Endometrium (tissue), 2 donors: ENCODE results near the gene FANCC.
"Not testable (repeated sequence)": the region's sequence is repeated elsewhere in the genome, so short reads cannot be mapped to it uniquely, and the experiment has no call there.

ENCODE experiments used
- FAIRE-seq: peaks from 2 replicates; lab custom pipeline; 2012; peaks lifted over from hg19 to GRCh38; lab: Jason Lieb, UNC
- donor health status: control.
- donor health status: control.

FANCC gene

GRCh38 chr9:95330720-95331404, 13.4 kb upstream of the FANCC start:
- FAIRE-seq = no peak

GRCh38 chr9:95329061-95329460, 11.6 kb upstream of the FANCC start:
- not testable (repeated sequence) for FAIRE-seq

- peak; percentile 76 for FAIRE-seq
These were observed 9.8 kb upstream of the FANCC start for GRCh38 chr9:95327239-95327865.

- FAIRE-seq = no peak
These were observed 7.7 kb upstream of the FANCC start for GRCh38 chr9:95325221-95325620.

DNA sequence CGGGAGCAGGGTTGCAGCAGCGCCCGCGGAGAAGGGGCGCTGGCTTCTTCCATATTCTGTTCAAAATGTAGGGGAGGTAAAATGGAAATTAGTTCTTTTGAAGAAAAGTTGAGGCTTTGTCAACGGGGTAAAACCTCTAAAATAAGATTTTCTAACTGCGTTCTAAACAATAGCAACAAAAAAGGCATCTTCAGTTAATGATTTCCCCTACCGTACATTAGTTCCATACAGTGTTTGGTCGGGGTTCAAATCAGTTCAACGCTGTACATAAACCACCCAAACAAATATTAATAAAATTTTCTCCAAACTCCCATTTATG, 343 bp upstream of the FANCC start:
- FAIRE-seq = no peak

- FAIRE-seq = no peak
These were observed 753 bp downstream of the FANCC start for GRCh38 chr9:95316794-95317118.

- no peak for FAIRE-seq
These were observed 1.2 kb downstream of the FANCC start for GRCh38 chr9:95316274-95316673.

- FAIRE-seq = no peak
These were observed 2.3 kb downstream of the FANCC start for GRCh38 chr9:95315108-95315746.

DNA sequence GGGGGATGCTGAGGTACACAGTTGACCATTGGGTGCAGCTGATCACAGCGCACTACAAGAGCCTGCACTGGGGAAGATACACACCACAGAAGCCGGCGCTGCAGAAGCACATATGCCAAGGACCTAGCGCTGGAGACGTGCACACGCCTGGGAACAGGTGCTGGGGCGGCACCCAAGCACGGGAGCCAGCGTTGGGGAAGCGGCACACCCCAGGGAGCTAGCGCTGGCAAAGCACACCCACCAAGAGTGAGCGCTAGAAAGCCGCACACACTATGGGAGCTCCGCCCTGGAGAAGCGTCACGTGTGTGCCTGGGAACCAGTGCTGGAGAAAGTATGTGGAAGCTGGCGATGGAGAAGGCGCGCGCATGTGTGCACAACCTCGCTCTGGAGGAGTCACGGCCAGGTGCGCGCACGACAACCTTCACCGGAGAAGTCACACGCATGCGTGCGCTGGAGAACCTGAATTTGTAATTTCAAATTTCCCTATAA, 4.5 kb downstream of the FANCC start:
- FAIRE-seq = no peak

- FAIRE-seq = no peak
These were observed 5.5 kb downstream of the FANCC start for GRCh38 chr9:95311961-95312360.

DNA sequence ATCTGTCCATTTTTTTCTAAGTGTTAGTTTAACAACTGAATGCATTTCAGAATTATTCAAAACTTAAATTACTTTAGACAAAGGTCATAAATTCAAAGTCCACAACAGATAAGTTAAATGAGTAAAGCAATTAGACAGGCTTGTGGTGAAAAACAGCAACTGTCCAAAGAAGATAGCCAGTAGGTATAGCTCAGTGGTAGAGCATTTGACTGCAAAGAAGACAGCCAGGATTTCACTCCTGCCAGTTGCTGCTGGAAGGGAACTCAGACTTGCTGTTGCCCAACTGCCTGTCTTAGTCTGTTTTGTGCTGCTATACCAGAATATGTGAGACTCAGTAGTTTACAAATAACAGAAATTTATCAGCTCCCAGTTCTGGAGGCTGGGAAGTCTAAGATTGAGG, 10.0 kb downstream of the FANCC start:
- no peak for FAIRE-seq

DNA sequence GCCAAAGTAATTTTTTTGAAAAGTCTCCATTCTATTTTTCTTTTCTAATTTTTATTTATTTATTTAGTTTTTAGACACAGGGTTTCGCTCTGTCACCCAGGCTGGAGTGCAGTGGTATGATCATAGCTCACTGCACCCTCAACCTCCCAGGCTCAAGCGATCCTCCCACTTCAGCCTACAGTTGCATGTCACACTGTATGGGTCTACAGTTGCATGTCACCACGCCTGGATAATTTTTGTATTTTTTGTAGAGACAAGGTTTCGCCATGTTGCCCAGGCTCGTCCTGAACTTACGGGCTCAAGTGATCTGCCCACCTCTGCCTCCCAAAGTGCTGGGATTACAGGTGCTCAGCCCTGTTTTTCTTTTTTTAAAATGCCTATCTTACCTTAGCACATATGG, 10.7 kb downstream of the FANCC start:
- FAIRE-seq = no peak

DNA sequence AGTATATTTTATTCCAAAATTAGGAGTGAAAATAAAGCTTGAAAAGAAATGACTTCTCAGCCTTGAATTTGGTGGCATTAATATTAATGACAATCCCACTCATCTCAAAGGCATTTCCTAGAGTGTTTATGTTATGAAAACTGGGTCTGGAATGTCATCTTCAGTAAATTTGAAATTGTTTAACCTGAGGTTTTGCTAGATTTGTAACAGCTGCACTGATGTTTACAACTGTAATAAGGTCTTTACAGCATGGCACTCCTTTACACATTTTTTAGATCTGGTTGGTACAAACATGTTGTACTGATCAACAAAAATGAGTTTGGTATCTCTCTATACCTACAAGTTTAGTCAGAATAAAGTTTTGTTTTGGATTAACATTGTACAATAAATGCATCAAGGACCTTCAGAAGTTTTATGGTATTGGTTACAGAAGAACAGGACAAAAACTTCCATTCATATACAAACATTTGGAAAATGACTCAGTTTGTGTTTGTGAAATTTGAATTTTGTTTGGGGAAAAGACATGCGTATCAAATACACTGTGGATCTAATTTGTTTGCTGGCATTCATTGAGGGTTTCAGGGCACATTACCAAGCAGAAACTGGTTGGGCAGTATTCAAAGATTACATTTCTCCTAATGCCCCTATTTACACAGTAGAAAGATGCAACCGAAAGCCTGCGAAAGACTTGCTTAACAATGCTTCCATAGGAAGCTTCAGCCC, 11.6 kb downstream of the FANCC start:
- no peak for FAIRE-seq

- FAIRE-seq = no peak
These were observed 15.0 kb downstream of the FANCC start for GRCh38 chr9:95302479-95302878.

- no peak for FAIRE-seq
These were observed 19.7 kb downstream of the FANCC start for GRCh38 chr9:95297760-95298159.

DNA sequence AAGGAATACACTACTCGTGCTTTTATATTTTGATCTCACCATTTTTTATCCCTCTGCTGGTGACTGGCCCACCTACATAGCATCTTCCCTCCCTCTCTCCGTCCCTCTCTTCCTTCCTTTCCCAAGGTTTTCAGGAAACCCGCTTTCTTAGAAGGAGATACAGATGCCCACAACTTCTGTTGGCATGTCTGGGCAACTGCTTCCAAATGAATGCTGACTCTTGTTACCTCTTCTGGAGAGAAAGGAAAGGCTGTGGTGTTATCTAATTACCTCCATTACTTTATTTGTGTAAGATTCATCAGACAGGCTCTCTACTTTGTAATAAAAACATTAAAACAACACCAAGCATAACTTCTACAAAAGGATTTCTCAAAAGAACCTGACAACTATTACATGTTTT, 20.2 kb downstream of the FANCC start:
- FAIRE-seq = no peak

GRCh38 chr9:95296761-95297160, 20.7 kb downstream of the FANCC start:
- no peak for FAIRE-seq

GRCh38 chr9:95293296-95293695, 24.2 kb downstream of the FANCC start:
- FAIRE-seq = not testable (repeated sequence)

GRCh38 chr9:95292226-95292625, 25.3 kb downstream of the FANCC start:
- no peak for FAIRE-seq

- no peak for FAIRE-seq
These were observed 31.4 kb downstream of the FANCC start for GRCh38 chr9:95286151-95286550.

- FAIRE-seq = no peak
These were observed 32.2 kb downstream of the FANCC start for GRCh38 chr9:95285307-95285706.

DNA sequence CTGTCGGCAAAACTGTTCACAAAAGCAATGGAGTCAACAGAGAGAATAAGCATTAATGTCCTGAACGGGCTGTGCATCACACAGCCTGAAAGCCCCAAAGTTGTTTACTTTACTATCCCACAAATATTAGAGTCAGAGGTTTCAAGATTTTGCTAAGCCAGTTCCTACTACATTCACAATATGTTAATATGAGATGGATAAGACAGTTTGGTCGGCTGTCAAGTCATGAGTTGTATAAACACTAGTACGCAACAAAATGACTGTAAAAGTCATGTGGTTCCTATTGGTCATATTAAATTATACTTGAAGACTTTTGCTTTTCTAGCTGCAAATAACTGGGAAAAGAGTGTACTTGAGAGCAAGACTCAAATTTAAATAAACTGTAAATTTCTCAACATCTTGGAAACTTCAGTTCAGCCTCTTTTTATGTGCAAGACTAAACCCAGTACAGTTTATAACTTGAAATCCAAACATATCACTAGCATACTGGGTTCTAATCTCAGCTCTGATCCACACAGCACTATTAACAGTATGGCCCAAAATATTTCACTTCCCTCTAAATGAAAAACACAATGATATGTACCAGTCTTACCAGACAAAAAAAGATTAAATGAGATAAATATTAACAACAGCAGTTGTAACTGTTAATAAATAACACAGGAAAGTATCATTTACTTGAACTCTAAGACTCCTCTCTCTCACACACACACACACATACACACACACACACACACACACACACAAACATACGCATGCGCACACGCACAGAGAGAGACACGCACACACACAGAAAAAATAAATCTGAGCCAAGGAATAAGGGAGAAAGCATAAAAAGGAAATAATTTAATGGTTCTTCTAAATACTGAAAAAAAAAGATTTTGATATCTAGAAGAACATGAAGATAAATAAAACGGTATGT, 33.1 kb downstream of the FANCC start:
- no peak for FAIRE-seq
